Activated CD8-positive, alpha-beta memory T cell treated with anti-CD3 and anti-CD28 coated beads, Interleukin-2, amount 50 U/mL, for 24 hours (primary cell): ENCODE measurements around the gene PTPRN2.
"Not testable (repeated sequence)": the region's sequence is repeated elsewhere in the genome, so short reads cannot be mapped to it uniquely, and the experiment has no call there.

ENCODE experiments used
- DNase-seq: peaks from one replicate; pipeline ENCODE4 v3.0.0-alpha.2; 2020; ENCODE audit errors: extremely low read depth

PTPRN2 gene

GRCh38 chr7:158255558-158255957 lies 332.1 kb downstream of the PTPRN2 start:
- DNase-seq = no peak

GRCh38 chr7:158255156-158255555 lies 332.5 kb downstream of the PTPRN2 start:
- no peak for DNase-seq

GRCh38 chr7:158253670-158254045 lies 334.0 kb downstream of the PTPRN2 start:
- not testable (repeated sequence) for DNase-seq

- no peak for DNase-seq
Observed at GRCh38 chr7:158252837-158253669, 334.6 kb downstream of the PTPRN2 start.

GRCh38 chr7:158252081-158252836 lies 335.4 kb downstream of the PTPRN2 start:
- no peak for DNase-seq

GRCh38 chr7:158251061-158251965 lies 336.3 kb downstream of the PTPRN2 start:
- DNase-seq = no peak

- no peak for DNase-seq
Observed at GRCh38 chr7:158249692-158250091, 337.9 kb downstream of the PTPRN2 start.

- no peak for DNase-seq
Observed at GRCh38 chr7:158248816-158249215, 338.8 kb downstream of the PTPRN2 start.

- DNase-seq = no peak
Observed at GRCh38 chr7:158247758-158248487, 339.7 kb downstream of the PTPRN2 start.

- no peak for DNase-seq
Observed at GRCh38 chr7:158246960-158247673, 340.5 kb downstream of the PTPRN2 start.

GRCh38 chr7:158246272-158246959 lies 341.2 kb downstream of the PTPRN2 start:
- no peak for DNase-seq

GRCh38 chr7:158245724-158246041 lies 341.9 kb downstream of the PTPRN2 start:
- DNase-seq = no peak

GRCh38 chr7:158244873-158245723 lies 342.5 kb downstream of the PTPRN2 start:
- no peak for DNase-seq

- no peak for DNase-seq
Observed at GRCh38 chr7:158244430-158244829, 343.2 kb downstream of the PTPRN2 start.

- no peak for DNase-seq
Observed at GRCh38 chr7:158241919-158242318, 345.7 kb downstream of the PTPRN2 start.

GRCh38 chr7:158240801-158241200 lies 346.8 kb downstream of the PTPRN2 start:
- DNase-seq = no peak

GRCh38 chr7:158239290-158239981 lies 348.2 kb downstream of the PTPRN2 start:
- no peak for DNase-seq

- no peak for DNase-seq
Observed at GRCh38 chr7:158238616-158239289, 348.9 kb downstream of the PTPRN2 start.
